Endothelial cell (in vitro differentiated cells): ENCODE data around the gene EFCAB12. TPM values are rescaled to one million over a fixed set of nuclear protein-coding genes. Genes with fewer than 3 reads are reported as not detected.
"Not testable (repeated sequence)": the region's sequence is repeated elsewhere in the genome, so short reads cannot be mapped to it uniquely, and the experiment has no call there.

Source experiments
- DNase-seq: peaks from one replicate; pipeline ENCODE4 v3.0.0; 2021; ENCODE audit warnings: low spot score
- H3K27ac Mint-ChIP-seq: one replicate; pipeline ENCODE4 v1.8.0; 2021; ENCODE audit warnings: mixed read lengths, inconsistent platforms; ENCODE audit not compliant: unreplicated experiment
- H3K27me3 Mint-ChIP-seq: one replicate; pipeline ENCODE4 v1.8.0; 2021; ENCODE audit warnings: mild to moderate bottlenecking, moderate library complexity, mixed read lengths, inconsistent platforms; ENCODE audit not compliant: unreplicated experiment
- H3K36me3 Mint-ChIP-seq: one replicate; pipeline ENCODE4 v1.8.0; 2021; ENCODE audit warnings: mild to moderate bottlenecking, low read depth, mixed read lengths, inconsistent platforms; ENCODE audit not compliant: unreplicated experiment
- H3K4me1 Mint-ChIP-seq: one replicate; pipeline ENCODE4 v1.8.0; 2021; ENCODE audit warnings: mild to moderate bottlenecking, mixed read lengths, inconsistent platforms; ENCODE audit not compliant: unreplicated experiment
- H3K4me3 Mint-ChIP-seq: one replicate; pipeline ENCODE4 v1.8.0; 2021; ENCODE audit warnings: mild to moderate bottlenecking, mixed read lengths, inconsistent platforms; ENCODE audit not compliant: unreplicated experiment
- H3K9me3 Mint-ChIP-seq: one replicate; pipeline ENCODE4 v1.8.0; 2021; ENCODE audit warnings: mixed read lengths, inconsistent platforms; ENCODE audit not compliant: unreplicated experiment
- CTCF ChIP-seq: fragments of 200-600 bp; sonication (generic); IDR thresholded peaks from one replicate; pipeline ENCODE4 v1.5.0; 2021; ENCODE audit warnings: antibody characterized with exemption; ENCODE audit not compliant: unreplicated experiment
- total RNA-seq: library from RNA; stranded (reverse); fragmentation: NEBNext Ultra II Directional; extraction: Animal tissue kit (Norgen Biotek cat#: 25700); gene quantifications from one replicate; pipeline ENCODE4 v1.2.1, GENCODE V29; 2021; ENCODE audit not compliant: unreplicated experiment

The EFCAB12 gene
- total RNA-seq, 1 donor from 2014 or later: 0.21 TPM

GRCh38 chr3:129389572-129389937, 38.9 kb downstream of the EFCAB12 start:
- no peaks in the 10 kb centered on the region for H3K9me3 Mint-ChIP-seq
- peak overlapping the region; percentile 74 for H3K4me3 Mint-ChIP-seq
- peaks cover 18% of the 10 kb centered on the region for H3K4me1 Mint-ChIP-seq
- peaks cover 46% of the 10 kb centered on the region for H3K36me3 Mint-ChIP-seq
- peak overlapping the region; percentile 94 for H3K27ac Mint-ChIP-seq
- no peak for DNase-seq
- TF ChIP-seq CTCF: no peak
- peaks cover 10% of the 10 kb centered on the region for H3K27me3 Mint-ChIP-seq

DNA sequence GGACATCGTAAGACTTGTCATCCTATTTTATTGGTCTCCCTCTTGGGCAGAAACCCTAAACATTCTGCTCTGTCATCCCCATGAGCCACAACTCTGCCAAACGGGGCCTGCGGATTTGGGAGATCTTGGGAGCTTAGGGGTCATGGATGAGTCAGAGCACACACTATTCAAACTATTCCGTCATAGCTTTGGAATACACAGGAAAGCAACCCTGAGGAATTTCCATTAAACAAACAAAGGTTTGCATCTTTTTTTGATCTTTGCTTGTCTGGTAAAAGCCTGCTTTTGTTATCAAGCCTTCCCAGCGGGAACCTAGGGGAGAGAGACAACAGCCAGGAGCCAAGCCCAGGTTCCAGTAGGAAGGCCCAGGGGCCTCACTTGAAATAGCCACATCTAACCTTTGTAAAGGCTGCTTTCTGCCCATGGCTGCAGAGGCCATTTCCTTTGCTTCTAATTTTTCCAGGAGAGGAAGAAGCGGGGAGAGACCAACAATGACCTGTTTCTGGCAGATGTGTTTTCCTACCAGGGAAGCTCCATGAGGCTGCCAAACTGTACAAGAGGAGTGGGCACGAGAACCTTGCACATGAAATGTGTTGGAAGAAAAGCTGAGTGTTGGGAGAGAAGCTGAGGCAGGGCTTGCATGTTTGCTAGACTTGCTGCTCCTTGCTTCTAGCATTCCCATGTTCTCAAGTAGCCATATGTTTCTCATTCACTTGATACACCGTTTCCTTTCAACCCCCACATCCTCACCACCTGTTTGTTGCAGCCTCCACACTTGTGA, 39.5 kb downstream of the EFCAB12 start:
- Mint-ChIP-seq H3K4me3 (peak overlapping the region; percentile 74), H3K27me3 (peaks cover 10% of the 10 kb centered on the region), H3K36me3 (peaks cover 42% of the 10 kb centered on the region), H3K27ac (peak overlapping the region; percentile 94), H3K4me1 (peaks cover 18% of the 10 kb centered on the region)
- H3K9me3 Mint-ChIP-seq, DNase-seq: not testable (repeated sequence)

DNA sequence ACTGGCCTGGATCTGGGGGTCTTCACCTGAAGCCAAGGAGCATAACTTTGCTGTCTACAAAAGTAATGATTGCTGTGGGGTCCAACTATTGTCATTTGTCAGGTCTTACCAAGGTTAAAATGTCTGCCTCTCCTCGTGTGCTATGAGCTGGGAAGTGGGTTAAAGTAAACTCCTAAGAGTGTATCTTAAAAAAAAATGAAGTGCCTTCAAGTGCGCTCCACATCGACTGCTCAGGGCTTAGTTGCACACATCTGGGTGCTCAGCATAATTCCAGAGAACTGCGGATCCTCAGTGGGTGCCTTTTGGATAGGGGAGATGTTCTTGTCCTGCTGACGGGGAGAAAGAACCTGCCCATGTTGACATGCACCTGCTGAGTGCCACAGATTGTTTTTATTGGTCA, 40.9 kb downstream of the EFCAB12 start:
- Mint-ChIP-seq H3K27ac (no peak overlapping the region), H3K4me1 (peaks cover 18% of the 10 kb centered on the region), H3K9me3 (no peaks in the 10 kb centered on the region), H3K27me3 (peaks cover 10% of the 10 kb centered on the region), H3K36me3 (peaks cover 34% of the 10 kb centered on the region), H3K4me3 (no peak overlapping the region)
- no peak for DNase-seq
- no peak for TF ChIP-seq CTCF

GRCh38 chr3:129386984-129387383, 41.5 kb downstream of the EFCAB12 start:
- no peaks in the 10 kb centered on the region for H3K9me3 Mint-ChIP-seq
- no peak for TF ChIP-seq CTCF
- DNase-seq: no peak
- no peak overlapping the region for H3K27ac Mint-ChIP-seq
- peaks cover 18% of the 10 kb centered on the region for H3K4me1 Mint-ChIP-seq
- H3K27me3 Mint-ChIP-seq: peaks cover 10% of the 10 kb centered on the region
- H3K4me3 Mint-ChIP-seq: no peak overlapping the region
- H3K36me3 Mint-ChIP-seq: peaks cover 30% of the 10 kb centered on the region

GRCh38 chr3:129385507-129385906, 42.9 kb downstream of the EFCAB12 start:
- DNase-seq, H3K9me3 Mint-ChIP-seq, H3K27ac Mint-ChIP-seq, H3K4me3 Mint-ChIP-seq: not testable (repeated sequence)
- Mint-ChIP-seq H3K4me1 (peaks cover 18% of the 10 kb centered on the region), H3K27me3 (peaks cover 10% of the 10 kb centered on the region), H3K36me3 (peaks cover 27% of the 10 kb centered on the region)

DNA sequence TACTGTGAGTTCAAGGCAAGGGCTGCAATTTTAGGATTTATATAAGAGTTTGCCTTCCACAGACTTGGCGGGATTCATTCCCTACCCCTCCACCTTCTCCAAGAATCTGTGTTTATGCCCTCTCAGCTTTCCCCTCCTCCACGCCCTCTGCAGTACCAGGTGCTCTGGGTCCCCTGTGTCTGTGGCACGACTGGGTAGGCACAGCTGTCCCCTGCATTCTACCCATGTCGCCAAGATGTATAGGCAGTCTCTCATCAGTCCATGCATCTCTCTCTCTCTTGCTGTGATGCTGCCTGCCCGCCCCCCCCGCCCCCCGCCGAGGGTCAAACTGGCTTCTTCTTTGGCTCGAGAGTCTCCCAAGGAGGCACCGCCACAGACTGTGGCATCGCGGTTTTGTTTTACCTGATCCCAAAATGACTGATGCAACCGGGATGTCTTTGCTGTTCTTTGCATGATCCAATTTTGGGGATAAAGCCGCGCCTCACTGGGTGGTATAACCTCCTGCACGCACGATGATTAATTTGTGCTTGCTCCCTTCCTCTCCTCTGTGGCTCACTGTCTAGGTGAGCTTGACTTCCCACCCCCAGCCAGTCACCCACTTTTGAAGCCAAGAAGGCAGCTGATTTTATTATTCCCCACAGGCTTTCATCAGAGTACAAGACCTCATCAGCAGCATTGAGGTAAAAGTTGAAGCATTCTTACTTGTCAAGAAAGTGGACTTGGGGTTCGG, 43.7 kb downstream of the EFCAB12 start:
- Mint-ChIP-seq H3K9me3 (no peaks in the 10 kb centered on the region), H3K36me3 (peaks cover 27% of the 10 kb centered on the region), H3K27ac (no peak overlapping the region), H3K4me3 (no peak overlapping the region), H3K4me1 (peaks cover 17% of the 10 kb centered on the region), H3K27me3 (peaks cover 12% of the 10 kb centered on the region)
- DNase-seq: no peak
- no peak for TF ChIP-seq CTCF

- not testable (repeated sequence) for H3K4me3 Mint-ChIP-seq, H3K27ac Mint-ChIP-seq, H3K9me3 Mint-ChIP-seq, DNase-seq
- peaks cover 12% of the 10 kb centered on the region for H3K27me3 Mint-ChIP-seq
- peaks cover 22% of the 10 kb centered on the region for H3K36me3 Mint-ChIP-seq
- H3K4me1 Mint-ChIP-seq: peaks cover 14% of the 10 kb centered on the region
These were observed 44.3 kb downstream of the EFCAB12 start for GRCh38 chr3:129384103-129384502.
